ENCODE measurements around the gene ZNF555. TPM values are rescaled to one million over a fixed set of nuclear protein-coding genes. Genes with fewer than 3 reads are reported as not detected.

ZNF555 gene
- total RNA-seq, 1 experiment from 2014 or later: 0.84 TPM

DNA sequence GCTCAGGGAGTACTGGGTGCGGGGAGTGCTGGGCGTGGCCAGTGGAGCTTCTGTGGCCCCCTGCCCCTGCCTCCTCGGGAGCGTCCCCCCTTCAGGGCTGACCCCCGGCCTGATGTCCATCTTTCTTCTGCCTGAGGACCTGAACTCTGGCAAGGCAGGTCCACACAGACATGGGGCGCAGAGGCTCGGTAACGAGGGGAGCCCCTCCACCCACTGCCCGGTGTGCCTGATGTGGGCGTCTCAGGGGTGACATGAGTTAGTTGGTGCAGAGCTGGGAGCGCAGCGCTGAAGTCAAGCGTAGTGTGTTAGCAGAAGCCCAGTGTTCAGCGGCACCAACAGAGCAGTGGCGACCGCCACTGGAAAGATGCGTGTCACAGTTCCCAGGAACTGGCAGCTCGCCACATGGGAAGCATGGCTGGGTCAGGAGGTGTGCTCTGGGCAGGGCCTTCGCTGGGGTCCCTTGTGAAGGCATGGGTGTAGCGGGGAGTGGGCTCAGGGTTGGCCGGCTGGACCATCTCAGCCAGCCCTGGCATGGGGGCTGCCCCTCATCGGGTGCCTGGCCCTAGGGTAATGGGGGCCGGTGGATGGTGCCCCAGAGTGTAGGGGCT is 44.5 kb upstream of the ZNF555 start:
- ATAC-seq (no peak), DNase-seq (no peak)
- intact Hi-C loops (cut with micrococcal nuclease): no loop called here
- no peak for TF ChIP-seq EZH2phosphoT487 (IDR thresholded peaks at IDR 0.05; ENCODE audit: borderline replicate concordance, low read length)
- TF ChIP-seq, protein P1, sequence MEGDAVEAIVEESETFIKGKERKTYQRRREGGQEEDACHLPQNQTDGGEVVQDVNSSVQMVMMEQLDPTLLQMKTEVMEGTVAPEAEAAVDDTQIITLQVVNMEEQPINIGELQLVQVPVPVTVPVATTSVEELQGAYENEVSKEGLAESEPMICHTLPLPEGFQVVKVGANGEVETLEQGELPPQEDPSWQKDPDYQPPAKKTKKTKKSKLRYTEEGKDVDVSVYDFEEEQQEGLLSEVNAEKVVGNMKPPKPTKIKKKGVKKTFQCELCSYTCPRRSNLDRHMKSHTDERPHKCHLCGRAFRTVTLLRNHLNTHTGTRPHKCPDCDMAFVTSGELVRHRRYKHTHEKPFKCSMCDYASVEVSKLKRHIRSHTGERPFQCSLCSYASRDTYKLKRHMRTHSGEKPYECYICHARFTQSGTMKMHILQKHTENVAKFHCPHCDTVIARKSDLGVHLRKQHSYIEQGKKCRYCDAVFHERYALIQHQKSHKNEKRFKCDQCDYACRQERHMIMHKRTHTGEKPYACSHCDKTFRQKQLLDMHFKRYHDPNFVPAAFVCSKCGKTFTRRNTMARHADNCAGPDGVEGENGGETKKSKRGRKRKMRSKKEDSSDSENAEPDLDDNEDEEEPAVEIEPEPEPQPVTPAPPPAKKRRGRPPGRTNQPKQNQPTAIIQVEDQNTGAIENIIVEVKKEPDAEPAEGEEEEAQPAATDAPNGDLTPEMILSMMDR (conservative IDR thresholded peaks at IDR 0.05; ENCODE audit: low read depth, low read length): no peak
- TF ChIP-seq EZH2 (IDR thresholded peaks at IDR 0.05; ENCODE audit: low read length, unreplicated experiment): no peak
- no peaks in the 10 kb centered on the region for H3K27me3 ChIP-seq (ENCODE audit: low read length)
- H3K79me2 ChIP-seq (ENCODE audit: low read length): no peaks in the 10 kb centered on the region
- H3K4me2 ChIP-seq (ENCODE audit: low read length): no peak overlapping the region
- H3K36me3 ChIP-seq (ENCODE audit: low read depth, low read length): no peaks in the 10 kb centered on the region; the same call in 1 of the 2 replicates
- no peaks in the 10 kb centered on the region for H3F3A ChIP-seq (ENCODE audit: low read length, unreplicated experiment)
- H3K9me3 ChIP-seq (ENCODE audit: low read length): no peaks in the 10 kb centered on the region
- no peaks in the 10 kb centered on the region for H3K4me1 ChIP-seq (ENCODE audit: insufficient read depth, low read length)
- H3K27ac ChIP-seq (ENCODE audit: low read length): no peak overlapping the region
- H3K9me2 ChIP-seq (replicated peaks; ENCODE audit: low read length): no peaks in the 10 kb centered on the region
- POLR2A ChIA-PET (ENCODE audit: unreplicated experiment): no interaction called here
- no peaks in the 10 kb centered on the region for H4K20me1 ChIP-seq (ENCODE audit: low read length)
- no peak overlapping the region for H2AFZ ChIP-seq (ENCODE audit: low read length)
- CTCF ChIA-PET: no interaction called here
- H3K9ac ChIP-seq (ENCODE audit: low read length): no peak overlapping the region
- no TSS peak for BruUV-seq (replicated peaks)
- no peak overlapping the region for H3K4me3 ChIP-seq (ENCODE audit: low read length)

- Histone ChIP-seq H3K9ac (ENCODE audit: low read length) (no peak overlapping the region), H3K4me2 (ENCODE audit: low read length) (no peak overlapping the region), H3K27ac (ENCODE audit: low read length) (no peak overlapping the region), H3K9me3 (ENCODE audit: low read length) (no peaks in the 10 kb centered on the region), H3K36me3 (ENCODE audit: low read depth, low read length) (no peaks in the 10 kb centered on the region; the same call in 1 of the 2 replicates), H3K9me2 (replicated peaks; ENCODE audit: low read length) (no peaks in the 10 kb centered on the region), H2AFZ (ENCODE audit: low read length) (no peak overlapping the region), H3K27me3 (ENCODE audit: low read length) (no peaks in the 10 kb centered on the region), H4K20me1 (ENCODE audit: low read length) (no peaks in the 10 kb centered on the region), H3F3A (ENCODE audit: low read length, unreplicated experiment) (no peaks in the 10 kb centered on the region), H3K79me2 (ENCODE audit: low read length) (no peaks in the 10 kb centered on the region), H3K4me3 (ENCODE audit: low read length) (no peak overlapping the region), H3K4me1 (ENCODE audit: insufficient read depth, low read length) (no peaks in the 10 kb centered on the region)
- intact Hi-C loops (cut with micrococcal nuclease): no loop called here
- TF ChIP-seq EZH2 (IDR thresholded peaks at IDR 0.05; ENCODE audit: low read length, unreplicated experiment): no peak
- no peak for TF ChIP-seq EZH2phosphoT487 (IDR thresholded peaks at IDR 0.05; ENCODE audit: borderline replicate concordance, low read length)
- TF ChIP-seq, protein P1 (conservative IDR thresholded peaks at IDR 0.05; ENCODE audit: low read depth, low read length): no peak
- BruUV-seq (replicated peaks): no TSS peak
- ChIA-PET CTCF (no interaction called here), POLR2A (ENCODE audit: unreplicated experiment) (no interaction called here)
- no peak for ATAC-seq
- DNase-seq: no peak
Measured at GRCh38 chr19:2797280-2797679, 44.0 kb upstream of the ZNF555 start.

DNA sequence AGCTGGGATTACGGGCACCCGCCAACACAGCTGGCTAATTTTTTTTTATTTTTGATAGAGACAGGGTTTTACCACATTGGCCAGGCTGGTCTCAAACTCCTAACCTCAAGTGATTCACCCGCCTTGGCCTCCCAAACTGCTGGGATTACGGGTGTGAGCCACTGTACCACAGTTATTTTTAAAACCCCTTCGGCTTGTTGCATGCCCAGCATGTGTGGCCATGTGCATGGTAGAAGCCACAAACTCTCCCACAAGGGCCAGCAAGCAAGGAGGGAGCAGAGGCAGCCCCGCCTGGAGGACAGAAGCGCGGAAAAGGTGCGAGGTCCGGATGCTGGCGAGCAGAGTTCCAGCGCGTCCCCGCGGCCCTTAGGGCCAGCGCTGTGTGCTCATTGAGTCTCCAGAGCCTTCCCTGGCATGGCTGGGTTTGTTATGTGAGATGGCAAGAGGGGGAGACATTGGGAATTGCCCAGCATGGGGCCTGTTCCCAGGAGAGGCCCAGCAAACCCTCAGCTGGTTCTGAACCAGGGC is 43.1 kb upstream of the ZNF555 start:
- intact Hi-C loops (cut with micrococcal nuclease): no loop called here
- CTCF ChIA-PET: no interaction called here
- Histone ChIP-seq H3K36me3 (ENCODE audit: low read depth, low read length) (no peaks in the 10 kb centered on the region; the same call in none of the 2 replicates), H3K4me1 (ENCODE audit: insufficient read depth, low read length) (no peaks in the 10 kb centered on the region), H3F3A (ENCODE audit: low read length, unreplicated experiment) (no peaks in the 10 kb centered on the region), H2AFZ (ENCODE audit: low read length) (no peak overlapping the region), H3K9me2 (replicated peaks; ENCODE audit: low read length) (no peaks in the 10 kb centered on the region), H3K4me2 (ENCODE audit: low read length) (no peak overlapping the region), H3K27me3 (ENCODE audit: low read length) (no peaks in the 10 kb centered on the region), H3K9ac (ENCODE audit: low read length) (no peak overlapping the region), H4K20me1 (ENCODE audit: low read length) (no peaks in the 10 kb centered on the region), H3K27ac (ENCODE audit: low read length) (no peak overlapping the region), H3K79me2 (ENCODE audit: low read length) (no peaks in the 10 kb centered on the region), H3K9me3 (ENCODE audit: low read length) (no peaks in the 10 kb centered on the region), H3K4me3 (ENCODE audit: low read length) (no peak overlapping the region)
- no peak for DNase-seq
- no peak for TF ChIP-seq EZH2phosphoT487 (IDR thresholded peaks at IDR 0.05; ENCODE audit: borderline replicate concordance, low read length)
- TF ChIP-seq, protein P1 (conservative IDR thresholded peaks at IDR 0.05; ENCODE audit: low read depth, low read length): no peak
- no TSS peak for BruUV-seq (replicated peaks)
- POLR2A ChIA-PET (ENCODE audit: unreplicated experiment): no interaction called here
- ATAC-seq: no peak
